HPDE6-E6E7 (cell line): ENCODE results near the gene PYGB.
"Not testable (repeated sequence)": the region's sequence is repeated elsewhere in the genome, so short reads cannot be mapped to it uniquely, and the experiment has no call there.

Experiments
- DNase-seq: peaks from one replicate; pipeline ENCODE4 v3.0.0; 2011; ENCODE audit warnings: missing footprints; ENCODE audit errors: extremely low spot score

PYGB gene

GRCh38 chr20:25230166-25230831 is 17.6 kb upstream of the PYGB start:
- DNase-seq: no peak

GRCh38 chr20:25233016-25233772 is 14.7 kb upstream of the PYGB start:
- DNase-seq: no peak

- DNase-seq: not testable (repeated sequence)
Observed at GRCh38 chr20:25234009-25234849, 13.7 kb upstream of the PYGB start.

GRCh38 chr20:25236450-25237304 is 11.2 kb upstream of the PYGB start:
- DNase-seq: no peak

- peak; percentile 100 for DNase-seq
Observed at GRCh38 chr20:25237610-25238318, 10.1 kb upstream of the PYGB start.

GRCh38 chr20:25238319-25239037 is 9.4 kb upstream of the PYGB start:
- no peak for DNase-seq

GRCh38 chr20:25239387-25240370 is 8.2 kb upstream of the PYGB start:
- no peak for DNase-seq

GRCh38 chr20:25240851-25241658 is 6.8 kb upstream of the PYGB start:
- not testable (repeated sequence) for DNase-seq

- not testable (repeated sequence) for DNase-seq
Observed at GRCh38 chr20:25241659-25241955, 6.3 kb upstream of the PYGB start.

- no peak for DNase-seq
Observed at GRCh38 chr20:25242231-25242630, 5.7 kb upstream of the PYGB start.

GRCh38 chr20:25243416-25243979 is 4.4 kb upstream of the PYGB start:
- no peak for DNase-seq

- DNase-seq: no peak
Observed at GRCh38 chr20:25244976-25245375, 2.9 kb upstream of the PYGB start.

GRCh38 chr20:25245461-25245860 is 2.4 kb upstream of the PYGB start:
- no peak for DNase-seq

GRCh38 chr20:25246182-25246999 is 1.5 kb upstream of the PYGB start:
- no peak for DNase-seq

- DNase-seq: no peak
Observed at GRCh38 chr20:25247000-25247517, 826 bp upstream of the PYGB start.

- no peak for DNase-seq
Observed at GRCh38 chr20:25247518-25247955, 348 bp upstream of the PYGB start.

- no peak for DNase-seq
Observed at GRCh38 chr20:25248786-25249172, 894 bp downstream of the PYGB start.
